Measurements from ENCODE around the gene NUBPL. TPM values are rescaled to one million over a fixed set of nuclear protein-coding genes. Genes with fewer than 3 reads are reported as not detected.
A peak's percentile ranks its signal among the peaks of the same experiment; 100 is the strongest.
"Not testable (repeated sequence)": the region's sequence is repeated elsewhere in the genome, so short reads cannot be mapped to it uniquely, and the experiment has no call there.

NUBPL gene
- total RNA-seq, 2 experiments from 2014 or later = 4.2 to 4.7 TPM

- Mint-ChIP-seq H3K27ac (no peak overlapping the region), H3K27me3 (no peaks in the 10 kb centered on the region), H3K4me3 (no peak overlapping the region), H3K9me3 (no peaks in the 10 kb centered on the region), H3K4me1 (no peaks in the 10 kb centered on the region), H3K36me3 (ENCODE audit: low read depth) (no peaks in the 10 kb centered on the region)
- POLR2A ChIA-PET = no interaction called here
- CTCF ChIA-PET = no interaction called here
- no peak for DNase-seq
These were observed 273.8 kb downstream of the NUBPL start for GRCh38 chr14:31835049-31835448.

- ChIA-PET CTCF (no interaction called here), POLR2A (no interaction called here)
- no peaks in the 10 kb centered on the region for H3K36me3 Mint-ChIP-seq (ENCODE audit: low read depth)
These were observed 275.8 kb downstream of the NUBPL start for GRCh38 chr14:31837031-31837430.

GRCh38 chr14:31842899-31843298 lies 281.7 kb downstream of the NUBPL start:
- DNase-seq = no peak
- Mint-ChIP-seq H3K4me3 (no peak overlapping the region), H3K4me1 (no peaks in the 10 kb centered on the region), H3K27ac (no peak overlapping the region), H3K36me3 (ENCODE audit: low read depth) (no peaks in the 10 kb centered on the region), H3K9me3 (no peaks in the 10 kb centered on the region), H3K27me3 (no peaks in the 10 kb centered on the region)
- CTCF ChIA-PET = no interaction called here
- POLR2A ChIA-PET = no interaction called here

More at GRCh38 chr14:31837031-31837430, 275.8 kb downstream of the NUBPL start:
- no peaks in the 10 kb centered on the region for H3K27me3 Mint-ChIP-seq
- no peak overlapping the region for H3K27ac Mint-ChIP-seq
- H3K9me3 Mint-ChIP-seq = no peaks in the 10 kb centered on the region
- no peak for DNase-seq
- no peak overlapping the region for H3K4me3 Mint-ChIP-seq
- H3K4me1 Mint-ChIP-seq = no peaks in the 10 kb centered on the region

DNA sequence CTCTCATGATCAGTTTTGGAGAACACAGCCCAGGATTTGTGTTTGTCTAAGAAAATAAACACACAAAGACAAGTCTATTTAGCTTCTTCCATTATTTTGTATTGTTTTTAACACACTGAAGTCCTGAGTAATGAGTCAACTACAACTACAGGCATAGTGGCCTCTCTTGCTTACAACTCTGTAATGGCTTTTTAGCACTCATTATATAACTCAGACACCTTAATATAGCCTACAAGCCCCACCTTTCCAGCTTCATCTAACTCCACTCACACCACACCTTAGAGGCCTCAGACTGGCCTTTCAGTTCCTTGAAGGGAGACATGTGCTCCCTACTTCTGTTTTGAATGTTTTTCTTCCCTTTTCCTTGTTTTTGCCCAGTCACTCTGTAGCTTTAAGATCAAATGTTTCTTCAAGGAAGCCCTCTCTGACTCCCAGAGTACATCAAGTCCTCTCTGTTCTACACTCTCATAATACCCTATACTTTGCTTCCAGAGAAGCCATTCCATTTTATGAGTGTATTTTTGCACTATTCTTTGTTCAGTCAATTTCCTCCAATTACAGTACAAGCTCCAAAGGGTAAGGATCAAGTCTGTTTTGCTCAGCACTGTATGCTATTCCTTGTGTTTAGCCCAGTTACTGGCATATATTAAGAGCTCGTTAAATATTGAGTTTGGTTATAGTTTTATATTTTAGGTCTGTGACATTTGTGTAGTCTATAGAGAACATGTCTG lies 282.3 kb downstream of the NUBPL start:
- ChIA-PET POLR2A (no interaction called here), CTCF (no interaction called here)
- Mint-ChIP-seq H3K4me3 (no peak overlapping the region), H3K27me3 (no peaks in the 10 kb centered on the region), H3K4me1 (no peaks in the 10 kb centered on the region), H3K27ac (no peak overlapping the region), H3K9me3 (no peaks in the 10 kb centered on the region), H3K36me3 (ENCODE audit: low read depth) (no peaks in the 10 kb centered on the region)
- no peak for DNase-seq

- DNase-seq = no peak
- H3K9me3 Mint-ChIP-seq = peaks cover 6% of the 10 kb centered on the region
- ChIA-PET CTCF (no interaction called here), POLR2A (interaction anchor here (0.8 kb wide), 1 partner anchor 222 kb away, joined by 4 read pairs; no protein-coding TSS in a partner anchor)
- H3K4me1 Mint-ChIP-seq = peaks cover 8% of the 10 kb centered on the region
- H3K27me3 Mint-ChIP-seq = no peaks in the 10 kb centered on the region
- H3K4me3 Mint-ChIP-seq = no peak overlapping the region
- H3K27ac Mint-ChIP-seq = peak overlapping the region; percentile 50
- peaks cover 14% of the 10 kb centered on the region for H3K36me3 Mint-ChIP-seq (ENCODE audit: low read depth)
These were observed 293.4 kb downstream of the NUBPL start for GRCh38 chr14:31854508-31855075.

GRCh38 chr14:31855262-31855661 lies 294.1 kb downstream of the NUBPL start:
- H3K36me3 Mint-ChIP-seq (ENCODE audit: low read depth) = peaks cover 14% of the 10 kb centered on the region

DNA sequence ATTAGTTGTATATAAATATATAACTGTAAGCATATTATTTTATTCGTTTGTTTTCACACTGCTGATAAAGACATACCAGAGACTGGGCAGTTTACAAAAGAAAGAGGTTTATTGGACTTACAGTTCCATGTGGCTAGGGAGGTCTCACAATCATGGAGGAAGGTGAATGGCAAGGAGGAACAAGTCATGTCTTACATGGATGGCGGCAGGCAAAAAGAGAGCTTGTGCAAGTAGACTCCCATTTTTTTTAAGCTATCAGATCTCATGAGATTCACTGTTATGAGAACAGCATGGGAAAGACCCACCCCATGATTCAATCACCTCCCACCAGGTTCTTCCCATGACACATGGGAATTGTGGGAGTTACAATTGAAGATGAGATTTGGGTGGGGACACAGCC lies 294.8 kb downstream of the NUBPL start:
- not testable (repeated sequence) for H3K27ac Mint-ChIP-seq
- peaks cover 14% of the 10 kb centered on the region for H3K36me3 Mint-ChIP-seq (ENCODE audit: low read depth)

More at GRCh38 chr14:31855262-31855661, 294.1 kb downstream of the NUBPL start:
- H3K27ac Mint-ChIP-seq = no peak overlapping the region
- H3K4me1 Mint-ChIP-seq = peaks cover 8% of the 10 kb centered on the region
- ChIA-PET POLR2A (no interaction called here), CTCF (no interaction called here)
- H3K9me3 Mint-ChIP-seq = peaks cover 6% of the 10 kb centered on the region
- DNase-seq = no peak
- no peak overlapping the region for H3K4me3 Mint-ChIP-seq
- H3K27me3 Mint-ChIP-seq = no peaks in the 10 kb centered on the region

DNA sequence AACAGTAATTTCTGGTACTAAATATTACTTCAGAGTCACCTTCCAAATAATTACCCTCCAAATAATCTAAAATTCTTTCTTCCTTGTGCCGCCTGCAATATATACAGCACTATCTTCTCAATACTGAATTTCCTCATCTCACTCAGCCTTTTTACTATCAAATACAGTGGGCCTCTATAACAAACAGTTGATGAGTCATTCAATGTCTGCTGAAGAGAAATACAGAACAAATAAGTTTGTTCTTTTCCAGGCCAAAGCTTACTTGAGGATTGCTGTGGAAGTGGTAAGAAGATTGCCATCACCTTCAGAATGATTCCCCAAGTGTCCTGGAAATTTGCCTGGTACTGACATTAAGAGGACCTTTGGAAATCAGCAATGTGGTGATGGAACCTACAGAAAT lies 297.7 kb downstream of the NUBPL start:
- no peak overlapping the region for H3K27ac Mint-ChIP-seq
- H3K36me3 Mint-ChIP-seq (ENCODE audit: low read depth) = peaks cover 14% of the 10 kb centered on the region
- ChIA-PET CTCF (no interaction called here), POLR2A (no interaction called here)
- H3K9me3 Mint-ChIP-seq = peaks cover 6% of the 10 kb centered on the region
- peaks cover 8% of the 10 kb centered on the region for H3K4me1 Mint-ChIP-seq
- DNase-seq = no peak
- H3K27me3 Mint-ChIP-seq = no peaks in the 10 kb centered on the region
- no peak overlapping the region for H3K4me3 Mint-ChIP-seq

More for the DNA sequence above, 294.8 kb downstream of the NUBPL start:
- H3K9me3 Mint-ChIP-seq, H3K27me3 Mint-ChIP-seq, POLR2A ChIA-PET, H3K4me3 Mint-ChIP-seq, H3K4me1 Mint-ChIP-seq, DNase-seq, CTCF ChIA-PET: not testable (repeated sequence)

DNA sequence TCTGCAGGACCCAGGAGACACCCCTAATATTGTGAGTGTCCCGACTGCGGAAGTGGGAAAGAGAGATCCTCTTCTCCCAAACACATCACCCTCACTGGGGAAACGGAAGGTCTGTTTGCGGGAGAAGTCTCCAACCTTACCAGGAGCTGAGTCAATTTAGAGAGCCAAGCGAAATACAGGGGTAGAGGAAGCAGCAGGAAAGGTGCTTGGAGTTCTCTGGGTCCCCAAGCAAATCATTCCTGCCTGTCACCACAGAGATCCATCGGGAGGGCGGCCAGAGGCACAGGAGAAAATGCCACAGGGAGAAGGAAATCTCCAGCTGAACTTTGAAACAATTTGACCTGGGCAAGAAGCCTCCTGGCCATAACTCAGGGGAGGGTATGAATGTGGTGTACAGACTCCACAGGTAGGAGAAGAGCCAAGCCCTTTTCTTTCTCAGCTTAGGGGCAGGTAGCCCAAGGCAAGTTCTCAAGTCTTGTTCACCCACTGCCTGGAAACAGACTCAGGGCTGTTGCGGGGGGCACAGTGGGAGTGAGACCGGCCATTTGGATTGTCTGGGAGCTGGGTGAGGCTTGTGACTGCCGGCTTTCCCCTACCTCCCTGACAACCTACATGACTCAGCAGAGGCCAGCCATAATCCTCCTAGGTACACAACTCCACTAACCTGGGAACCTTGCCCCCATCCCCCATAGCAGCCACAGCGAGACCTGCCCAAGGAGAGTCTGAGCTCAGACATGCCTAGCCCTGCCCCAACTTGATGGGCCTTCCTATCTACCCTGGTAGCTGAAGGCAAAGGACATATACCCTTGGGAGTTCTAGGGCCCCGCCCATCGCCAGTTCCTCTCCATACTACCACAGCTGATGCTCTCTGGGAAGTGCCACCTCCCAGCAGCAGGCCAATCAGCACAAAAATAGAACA lies 304.0 kb downstream of the NUBPL start:
- no peak for DNase-seq
- no peaks in the 10 kb centered on the region for H3K27me3 Mint-ChIP-seq
- H3K27ac Mint-ChIP-seq = no peak overlapping the region
- peaks cover 14% of the 10 kb centered on the region for H3K4me1 Mint-ChIP-seq
- POLR2A ChIA-PET = no interaction called here
- CTCF ChIA-PET = no interaction called here
- H3K4me3 Mint-ChIP-seq = no peak overlapping the region
- H3K9me3 Mint-ChIP-seq = peaks cover 13% of the 10 kb centered on the region
- H3K36me3 Mint-ChIP-seq (ENCODE audit: low read depth) = peaks cover 4% of the 10 kb centered on the region

DNA sequence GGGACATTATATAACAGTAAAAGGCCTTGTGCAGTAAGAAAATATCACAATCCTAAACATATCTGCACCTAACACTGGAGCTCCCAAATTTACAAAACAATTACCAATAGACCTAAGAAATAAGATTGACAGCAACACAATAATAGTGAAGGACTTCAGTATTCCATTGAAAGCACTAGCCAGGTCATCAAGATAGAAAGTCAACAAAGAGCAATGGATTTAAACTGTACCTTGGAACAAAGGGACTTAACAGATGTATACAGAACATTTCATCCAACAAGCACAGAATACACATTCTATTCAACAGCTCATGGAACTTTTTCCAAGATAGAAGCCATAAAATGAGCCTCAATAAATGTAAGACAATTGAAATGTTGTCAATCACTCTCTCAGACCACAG lies 306.4 kb downstream of the NUBPL start:
- H3K9me3 Mint-ChIP-seq = peaks cover 13% of the 10 kb centered on the region
- DNase-seq = no peak
- H3K27ac Mint-ChIP-seq = no peak overlapping the region
- H3K4me1 Mint-ChIP-seq = peaks cover 14% of the 10 kb centered on the region
- POLR2A ChIA-PET = no interaction called here
- H3K4me3 Mint-ChIP-seq = no peak overlapping the region
- H3K27me3 Mint-ChIP-seq = peaks cover 2% of the 10 kb centered on the region
- CTCF ChIA-PET = no interaction called here
- H3K36me3 Mint-ChIP-seq (ENCODE audit: low read depth) = peaks cover 6% of the 10 kb centered on the region

DNA sequence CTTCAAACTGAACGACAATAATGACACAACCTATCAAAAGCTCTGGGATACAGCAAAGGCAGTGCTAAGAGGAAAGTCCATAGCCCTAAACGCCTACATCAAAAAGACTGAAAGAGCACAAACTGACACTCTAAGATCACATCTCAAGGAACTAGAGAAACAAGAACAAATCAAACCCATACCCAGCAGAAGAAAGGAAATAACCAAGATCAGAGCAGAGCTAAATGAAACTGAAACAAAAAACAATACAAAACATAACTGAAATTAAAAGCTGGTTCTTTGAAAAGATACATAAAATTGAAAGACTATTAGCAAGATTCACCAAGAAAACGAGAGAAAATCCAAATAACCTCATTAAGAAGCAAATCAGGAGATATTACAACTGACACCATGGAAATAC lies 306.9 kb downstream of the NUBPL start:
- Mint-ChIP-seq H3K27ac (peak overlapping the region; percentile 72), H3K4me1 (peaks cover 14% of the 10 kb centered on the region), H3K9me3 (peaks cover 13% of the 10 kb centered on the region), H3K4me3 (peak overlapping the region; percentile 67)
- DNase-seq; CTCF ChIA-PET; POLR2A ChIA-PET; H3K36me3 Mint-ChIP-seq (ENCODE audit: low read depth); H3K27me3 Mint-ChIP-seq: not testable (repeated sequence)

GRCh38 chr14:31876741-31877140 lies 315.5 kb downstream of the NUBPL start:
- peaks cover 3% of the 10 kb centered on the region for H3K4me1 Mint-ChIP-seq
- H3K4me3 Mint-ChIP-seq = no peak overlapping the region
- ChIA-PET POLR2A (no interaction called here), CTCF (no interaction called here)
- H3K27ac Mint-ChIP-seq = no peak overlapping the region
- peaks cover 5% of the 10 kb centered on the region for H3K27me3 Mint-ChIP-seq
- H3K9me3 Mint-ChIP-seq = no peaks in the 10 kb centered on the region
- no peak for DNase-seq
- no peaks in the 10 kb centered on the region for H3K36me3 Mint-ChIP-seq (ENCODE audit: low read depth)

GRCh38 chr14:31877255-31877798 lies 316.1 kb downstream of the NUBPL start:
- no peaks in the 10 kb centered on the region for H3K9me3 Mint-ChIP-seq
- ChIA-PET POLR2A (no interaction called here), CTCF (no interaction called here)
- no peaks in the 10 kb centered on the region for H3K36me3 Mint-ChIP-seq (ENCODE audit: low read depth)
- peaks cover 3% of the 10 kb centered on the region for H3K27me3 Mint-ChIP-seq
- no peak overlapping the region for H3K27ac Mint-ChIP-seq
- peaks cover 3% of the 10 kb centered on the region for H3K4me1 Mint-ChIP-seq
- no peak overlapping the region for H3K4me3 Mint-ChIP-seq
- DNase-seq = no peak

Data from activated CD4-positive, alpha-beta memory T cell treated with anti-CD3 and anti-CD28 coated beads, Interleukin-2, amount 10 ng/mL, durations not matched to agents 7 days and 5 days (primary cell).